ENCODE measurements around the gene OTOG. TPM values are rescaled to one million over a fixed set of nuclear protein-coding genes. Genes with fewer than 3 reads are reported as not detected.

Gene OTOG
- total and polyA plus RNA-seq, 2 donors (not counting 1 experiment from before 2014, with no cell fraction given): not detected

DNA sequence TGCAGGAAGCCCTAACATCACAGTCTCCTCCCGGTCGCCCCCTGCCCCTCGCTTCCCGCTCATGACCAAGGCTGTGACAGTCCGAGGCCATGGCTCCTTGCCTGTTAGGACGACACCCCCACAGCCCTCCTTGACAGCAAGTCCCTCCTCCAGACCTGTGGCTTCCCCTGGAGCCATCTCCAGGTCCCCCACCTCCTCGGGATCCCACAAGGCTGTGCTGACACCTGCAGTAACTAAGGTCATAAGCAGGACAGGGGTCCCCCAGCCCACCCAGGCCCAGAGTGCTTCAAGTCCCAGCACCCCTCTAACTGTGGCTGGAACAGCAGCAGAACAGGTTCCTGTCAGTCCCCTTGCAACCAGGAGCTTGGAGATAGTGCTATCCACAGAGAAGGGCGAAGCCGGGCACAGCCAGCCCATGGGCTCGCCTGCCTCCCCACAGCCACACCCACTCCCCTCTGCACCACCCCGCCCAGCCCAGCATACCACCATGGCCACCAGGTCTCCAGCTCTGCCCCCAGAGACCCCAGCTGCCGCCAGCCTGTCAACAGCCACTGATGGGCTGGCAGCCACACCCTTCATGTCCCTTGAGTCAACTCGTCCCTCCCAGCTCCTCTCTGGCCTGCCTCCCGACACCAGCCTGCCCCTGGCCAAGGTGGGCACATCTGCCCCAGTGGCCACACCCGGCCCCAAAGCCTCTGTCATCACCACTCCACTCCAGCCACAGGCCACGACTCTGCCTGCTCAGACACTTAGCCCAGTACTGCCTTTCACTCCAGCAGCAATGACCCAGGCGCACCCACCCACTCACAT lies 63.2 kb downstream of the OTOG start:
- Histone ChIP-seq H4K20me1 (ENCODE audit: control insufficient read depth, insufficient read depth, low read length, poor library complexity, severe bottlenecking) (no peaks in the 10 kb centered on the region), H3K27me3 (replicated peaks in 1 of 4; ENCODE audit: control extremely low read depth in 1 of 4, control insufficient read depth in 3 of 4, insufficient read depth in 4 of 4, low read length in 3 of 4) (no peaks in the 10 kb centered on the region), H3K4me1 (ENCODE audit: control insufficient read depth in 2 of 2, insufficient read depth in 2 of 2, low read length in 2 of 2) (no peaks in the 10 kb centered on the region), H3K4me3 (ENCODE audit: control extremely low read depth in 1 of 5, extremely low read depth in 1 of 5, insufficient read depth in 1 of 5, low read depth in 2 of 5, low read length in 4 of 5) (no peak overlapping the region), H3K9ac (ENCODE audit: low read length) (no peak overlapping the region), H3K36me3 (replicated peaks in 1 of 2; ENCODE audit: control extremely low read depth in 1 of 2, control insufficient read depth in 1 of 2, extremely low read depth in 1 of 2, insufficient read depth in 2 of 2, low read length in 1 of 2) (no peaks in the 10 kb centered on the region), H3K9me3 (ENCODE audit: control extremely low read depth in 1 of 3, control insufficient read depth in 2 of 3, insufficient read depth in 1 of 3, low read length in 2 of 3) (peaks cover 0 to 8% (median 0%) of the 10 kb centered on the region in 3 donors), H2AFZ (ENCODE audit: insufficient read depth, low read depth, low read length, poor library complexity, severe bottlenecking) (no peak overlapping the region), H3K27ac (ENCODE audit: low read length in 2 of 2) (no peak overlapping the region), H3K79me2 (ENCODE audit: control insufficient read depth, insufficient read depth, low read length) (no peaks in the 10 kb centered on the region), H3K4me2 (replicated peaks; ENCODE audit: low read depth, low read length, poor library complexity, severe bottlenecking) (no peak overlapping the region)
- ATAC-seq (ENCODE audit: low read depth) (no peak), DNase-seq (no peak)
- H3K27me3 Mint-ChIP-seq: peaks cover 11% of the 10 kb centered on the region
- intact Hi-C loops (cut with micrococcal nuclease): no loop called here
- POLR2A ChIA-PET: no interaction called here
- H3K9me3 Mint-ChIP-seq (ENCODE audit: insufficient read depth): peaks cover 2% of the 10 kb centered on the region
- no peaks in the 10 kb centered on the region for H3K4me1 Mint-ChIP-seq
- 91% methylated on average over 16 of the region's 17 CpGs for WGBS (ENCODE audit: insufficient coverage)
- TF ChIP-seq EZH2 (IDR thresholded peaks at IDR 0.05; ENCODE audit: borderline replicate concordance, insufficient read depth, low read depth, low read length, poor library complexity, severe bottlenecking): no peak
- H3K4me3 Mint-ChIP-seq: no peak overlapping the region
- CTCF ChIA-PET: interaction anchor here (0.6 to 2.3 kb wide), 2 partner anchors 11 to 458 kb away, joined by 3 to 6 read pairs; no protein-coding TSS in a partner anchor
- no peak overlapping the region for H3K27ac Mint-ChIP-seq

DNA sequence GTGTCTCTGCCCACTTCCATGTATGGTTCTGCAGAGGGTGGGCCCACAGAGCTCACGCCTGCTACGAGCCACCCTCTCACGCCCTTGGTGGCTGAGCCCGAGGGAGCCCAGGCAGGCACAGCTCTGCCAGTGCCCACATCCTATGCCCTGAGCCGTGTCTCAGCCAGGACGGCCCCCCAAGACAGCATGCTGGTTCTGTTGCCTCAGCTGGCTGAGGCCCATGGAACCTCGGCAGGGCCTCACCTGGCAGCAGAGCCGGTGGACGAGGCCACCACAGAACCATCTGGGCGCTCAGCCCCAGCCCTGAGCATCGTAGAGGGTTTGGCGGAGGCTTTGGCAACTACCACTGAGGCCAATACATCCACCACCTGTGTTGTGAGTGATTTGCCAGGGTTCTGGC lies 64.0 kb downstream of the OTOG start:
- no peaks in the 10 kb centered on the region for H4K20me1 ChIP-seq (ENCODE audit: control insufficient read depth, insufficient read depth, low read length, poor library complexity, severe bottlenecking)
- ATAC-seq (ENCODE audit: low read depth) (no peak), DNase-seq (no peak)
- no peaks in the 10 kb centered on the region for H3K4me1 Mint-ChIP-seq
- H3K79me2 ChIP-seq (ENCODE audit: control insufficient read depth, insufficient read depth, low read length): no peaks in the 10 kb centered on the region
- no peak overlapping the region for H2AFZ ChIP-seq (ENCODE audit: insufficient read depth, low read depth, low read length, poor library complexity, severe bottlenecking)
- no peak overlapping the region for H3K4me3 Mint-ChIP-seq
- WGBS (ENCODE audit: insufficient coverage): 80% methylated on average over 12 of the region's 12 CpGs
- H3K4me2 ChIP-seq (replicated peaks; ENCODE audit: low read depth, low read length, poor library complexity, severe bottlenecking): no peak overlapping the region
- H3K36me3 ChIP-seq (replicated peaks in 1 of 2; ENCODE audit: control extremely low read depth in 1 of 2, control insufficient read depth in 1 of 2, extremely low read depth in 1 of 2, insufficient read depth in 2 of 2, low read length in 1 of 2): no peaks in the 10 kb centered on the region
- peaks cover 11% of the 10 kb centered on the region for H3K27me3 Mint-ChIP-seq
- ChIA-PET CTCF (interaction anchor here (2.3 kb wide), 1 partner anchor 12 kb away, joined by 6 read pairs; no protein-coding TSS in a partner anchor), POLR2A (no interaction called here)
- peaks cover 0 to 8% (median 0%) of the 10 kb centered on the region in 3 donors for H3K9me3 ChIP-seq (ENCODE audit: control extremely low read depth in 1 of 3, control insufficient read depth in 2 of 3, insufficient read depth in 1 of 3, low read length in 2 of 3)
- no peaks in the 10 kb centered on the region for H3K4me1 ChIP-seq (ENCODE audit: control insufficient read depth in 2 of 2, insufficient read depth in 2 of 2, low read length in 2 of 2)
- intact Hi-C loops (cut with micrococcal nuclease): no loop called here
- H3K9ac ChIP-seq (ENCODE audit: low read length): no peak overlapping the region
- peaks cover 2% of the 10 kb centered on the region for H3K9me3 Mint-ChIP-seq (ENCODE audit: insufficient read depth)
- TF ChIP-seq EZH2 (IDR thresholded peaks at IDR 0.05; ENCODE audit: borderline replicate concordance, insufficient read depth, low read depth, low read length, poor library complexity, severe bottlenecking): no peak
- TF ChIP-seq, protein P1, sequence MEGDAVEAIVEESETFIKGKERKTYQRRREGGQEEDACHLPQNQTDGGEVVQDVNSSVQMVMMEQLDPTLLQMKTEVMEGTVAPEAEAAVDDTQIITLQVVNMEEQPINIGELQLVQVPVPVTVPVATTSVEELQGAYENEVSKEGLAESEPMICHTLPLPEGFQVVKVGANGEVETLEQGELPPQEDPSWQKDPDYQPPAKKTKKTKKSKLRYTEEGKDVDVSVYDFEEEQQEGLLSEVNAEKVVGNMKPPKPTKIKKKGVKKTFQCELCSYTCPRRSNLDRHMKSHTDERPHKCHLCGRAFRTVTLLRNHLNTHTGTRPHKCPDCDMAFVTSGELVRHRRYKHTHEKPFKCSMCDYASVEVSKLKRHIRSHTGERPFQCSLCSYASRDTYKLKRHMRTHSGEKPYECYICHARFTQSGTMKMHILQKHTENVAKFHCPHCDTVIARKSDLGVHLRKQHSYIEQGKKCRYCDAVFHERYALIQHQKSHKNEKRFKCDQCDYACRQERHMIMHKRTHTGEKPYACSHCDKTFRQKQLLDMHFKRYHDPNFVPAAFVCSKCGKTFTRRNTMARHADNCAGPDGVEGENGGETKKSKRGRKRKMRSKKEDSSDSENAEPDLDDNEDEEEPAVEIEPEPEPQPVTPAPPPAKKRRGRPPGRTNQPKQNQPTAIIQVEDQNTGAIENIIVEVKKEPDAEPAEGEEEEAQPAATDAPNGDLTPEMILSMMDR (IDR thresholded peaks at IDR 0.05): no peak
- no peak overlapping the region for H3K27ac ChIP-seq (ENCODE audit: low read length in 2 of 2)
- H3K27ac Mint-ChIP-seq: no peak overlapping the region
- H3K27me3 ChIP-seq (replicated peaks in 1 of 4; ENCODE audit: control extremely low read depth in 1 of 4, control insufficient read depth in 3 of 4, insufficient read depth in 4 of 4, low read length in 3 of 4): no peaks in the 10 kb centered on the region
- no peak overlapping the region for H3K4me3 ChIP-seq (ENCODE audit: control extremely low read depth in 1 of 5, extremely low read depth in 1 of 5, insufficient read depth in 1 of 5, low read depth in 2 of 5, low read length in 4 of 5)
